Common myeloid progenitor, CD34-positive (primary cell): Measurements from ENCODE around the gene LIN28B.
"Not testable (repeated sequence)": the region's sequence is repeated elsewhere in the genome, so short reads cannot be mapped to it uniquely, and the experiment has no call there.

Source experiments
- CTCF ChIA-PET: fragments of 350-600 bp; sonication (Branson Sonifier 250); formaldehyde crosslinking; loops from one replicate; lab custom pipeline; 2021; ENCODE audit warnings: antibody characterized with exemption; lab: Charles Lee
- POLR2A ChIA-PET: fragments of 350-600 bp; sonication (Branson Sonifier 250); formaldehyde crosslinking; loops from one replicate; lab custom pipeline; 2021; ENCODE audit warnings: antibody characterized with exemption; lab: Charles Lee
- DNase-seq, 3 donors: peaks; one replicate each; pipeline versions ENCODE4 v3.0.0 to v3.0.0-alpha.2; 2013
- H3K27ac ChIP-seq, 2 experiments: 1 replicate in 1 of 2; 2 replicates in 1 of 2; pipeline ENCODE4 v1.7.0; 2013; ENCODE audit warnings: inconsistent platforms in 2 of 2, low read length in 2 of 2, mild to moderate bottlenecking in 2 of 2, low read depth in 1 of 2, moderate library complexity in 1 of 2; ENCODE audit not compliant: severe bottlenecking in 2 of 2, insufficient read depth in 1 of 2, poor library complexity in 1 of 2
- H3K27me3 ChIP-seq, 5 experiments: replicated peaks in 2 of 5; 1 replicate in 3 of 5; 2 replicates in 2 of 5; pipeline versions ENCODE4 v1.6.1 to v1.7.0; 2013; ENCODE audit warnings: low read length in 4 of 5, mild to moderate bottlenecking in 2 of 5, moderate library complexity in 2 of 5, inconsistent platforms in 1 of 5; ENCODE audit not compliant: insufficient read depth in 5 of 5, control insufficient read depth in 4 of 5
- H3K36me3 ChIP-seq, 4 experiments: 1 replicate in 2 of 4; 2 replicates in 2 of 4; pipeline versions ENCODE4 v1.6.1 to v1.7.0; 2013; ENCODE audit warnings: low read length in 3 of 4, control low read depth in 1 of 4, mild to moderate bottlenecking in 1 of 4; ENCODE audit not compliant: control insufficient read depth in 4 of 4, insufficient read depth in 4 of 4
- H3K4me1 ChIP-seq, 4 experiments: 1 replicate in 3 of 4; 2 replicates in 1 of 4; pipeline versions ENCODE4 v1.6.1 to v1.7.1; 2013; ENCODE audit warnings: low read length in 3 of 4, mild to moderate bottlenecking in 3 of 4, control low read depth in 1 of 4, inconsistent platforms in 1 of 4, moderate library complexity in 1 of 4; ENCODE audit not compliant: control insufficient read depth in 4 of 4, insufficient read depth in 4 of 4; ENCODE audit errors: control extremely low read depth in 1 of 4
- H3K4me3 ChIP-seq, 7 experiments: 1 replicate in 4 of 7; 2 replicates in 3 of 7; pipeline versions ENCODE4 v1.5.1 to v1.7.0; 2013; ENCODE audit warnings: mild to moderate bottlenecking in 7 of 7, low read length in 6 of 7, moderate library complexity in 6 of 7, inconsistent platforms in 2 of 7, low read depth in 2 of 7, control low read depth in 1 of 7; ENCODE audit not compliant: insufficient read depth in 4 of 7, control insufficient read depth in 1 of 7; ENCODE audit errors: extremely low read depth in 1 of 7
- H3K9me3 ChIP-seq, 5 experiments: 1 replicate in 4 of 5; 2 replicates in 1 of 5; pipeline versions ENCODE4 v1.6.1 to v1.7.1; 2013; ENCODE audit warnings: low read length in 4 of 5, mild to moderate bottlenecking in 2 of 5, inconsistent platforms in 1 of 5, low read depth in 1 of 5, moderate library complexity in 1 of 5; ENCODE audit not compliant: control insufficient read depth in 4 of 5, insufficient read depth in 2 of 5; ENCODE audit errors: control extremely low read depth in 1 of 5
- WGBS: methylation state at CpG from one replicate; pipeline ENCODE4 v1.1.5; 2013; ENCODE audit not compliant: insufficient coverage; 5-methylcytosine and 5-hydroxymethylcytosine counted together

LIN28B gene

GRCh38 chr6:105081662-105082061 is 124.8 kb downstream of the LIN28B start:
- POLR2A ChIA-PET, H3K4me3 ChIP-seq, CTCF ChIA-PET, H3K27ac ChIP-seq, H3K36me3 ChIP-seq, H3K4me1 ChIP-seq, H3K27me3 ChIP-seq, H3K9me3 ChIP-seq, DNase-seq: not testable (repeated sequence)
- 60% methylated on average over 3 of the region's 3 CpGs for WGBS

- no CpG with 5 or more reads among the region's 1 CpG for WGBS
- Histone ChIP-seq H3K27me3 (peaks cover 0 to 3% (median 0%) of the 10 kb centered on the region in 5 experiments), H3K4me3 (no peak overlapping the region), H3K4me1 (no peaks in the 10 kb centered on the region), H3K36me3 (no peaks in the 10 kb centered on the region), H3K9me3 (no peaks in the 10 kb centered on the region), H3K27ac (no peak overlapping the region)
- ChIA-PET CTCF (interaction anchor here (0.6 to 5.4 kb wide), 24 partner anchors 9 to 409 kb away, joined by 3 to 27 read pairs (median 3); no protein-coding TSS in a partner anchor), POLR2A (no interaction called here)
- peak; percentile 59 to 77 (median 72) for DNase-seq
Measured at GRCh38 chr6:105087571-105088211, 130.8 kb downstream of the LIN28B start.

GRCh38 chr6:105091140-105091829 is 134.4 kb downstream of the LIN28B start:
- DNase-seq: no peak
- CTCF ChIA-PET: interaction anchor here (0.6 kb wide), 1 partner anchor 15 kb away, joined by 3 read pairs; no protein-coding TSS in a partner anchor
- POLR2A ChIA-PET: no interaction called here

GRCh38 chr6:105094133-105094640 is 137.3 kb downstream of the LIN28B start:
- no peak for DNase-seq
- POLR2A ChIA-PET: no interaction called here
- WGBS: 96% methylated on average over 10 of the region's 10 CpGs
- H3K4me1 ChIP-seq: no peaks in the 10 kb centered on the region
- H3K27me3 ChIP-seq: no peaks in the 10 kb centered on the region
- CTCF ChIA-PET: no interaction called here
- H3K4me3 ChIP-seq: no peak overlapping the region
- H3K9me3 ChIP-seq: no peaks in the 10 kb centered on the region
- no peak overlapping the region for H3K27ac ChIP-seq
- H3K36me3 ChIP-seq: no peaks in the 10 kb centered on the region

More at GRCh38 chr6:105091140-105091829, 134.4 kb downstream of the LIN28B start:
- 81% methylated on average over 6 of the region's 8 CpGs for WGBS
- Histone ChIP-seq H3K4me1 (no peaks in the 10 kb centered on the region), H3K27ac (no peak overlapping the region), H3K9me3 (no peaks in the 10 kb centered on the region), H3K4me3 (no peak overlapping the region), H3K36me3 (no peaks in the 10 kb centered on the region), H3K27me3 (peaks cover 0 to 3% (median 0%) of the 10 kb centered on the region in 5 experiments)

- H3K36me3 ChIP-seq: no peaks in the 10 kb centered on the region
- H3K4me3 ChIP-seq: no peak overlapping the region
- DNase-seq: no peak
- 100% methylated on average over 2 of the region's 3 CpGs for WGBS
- no peaks in the 10 kb centered on the region for H3K4me1 ChIP-seq
- POLR2A ChIA-PET: no interaction called here
- no peak overlapping the region for H3K27ac ChIP-seq
- no peaks in the 10 kb centered on the region for H3K27me3 ChIP-seq
- CTCF ChIA-PET: no interaction called here
- H3K9me3 ChIP-seq: no peaks in the 10 kb centered on the region
Measured at GRCh38 chr6:105095139-105095538, 138.2 kb downstream of the LIN28B start.

- DNase-seq: no peak
- Histone ChIP-seq H3K4me1 (no peaks in the 10 kb centered on the region), H3K36me3 (no peaks in the 10 kb centered on the region), H3K9me3 (no peaks in the 10 kb centered on the region), H3K27me3 (no peaks in the 10 kb centered on the region), H3K4me3 (no peak overlapping the region), H3K27ac (no peak overlapping the region)
- POLR2A ChIA-PET: interaction anchor here (0.6 kb wide), 1 partner anchor 81 kb away, joined by 4 read pairs; no protein-coding TSS in a partner anchor
- CTCF ChIA-PET: interaction anchor here (1.5 kb wide), 1 partner anchor 9 kb away, joined by 7 read pairs; no protein-coding TSS in a partner anchor
- WGBS: 91% methylated on average over 8 of the region's 8 CpGs
Measured at GRCh38 chr6:105097288-105097687, 140.4 kb downstream of the LIN28B start.

GRCh38 chr6:105099371-105099770 is 142.5 kb downstream of the LIN28B start:
- Histone ChIP-seq H3K27me3 (no peaks in the 10 kb centered on the region), H3K4me3 (no peak overlapping the region), H3K27ac (no peak overlapping the region), H3K9me3 (no peaks in the 10 kb centered on the region), H3K36me3 (no peaks in the 10 kb centered on the region), H3K4me1 (no peaks in the 10 kb centered on the region)
- CTCF ChIA-PET: interaction anchor here (0.5 to 0.7 kb wide), 2 partner anchors 129 to 331 kb away, joined by 3 read pairs; no protein-coding TSS in a partner anchor
- WGBS: 100% methylated on average over 7 of the region's 7 CpGs
- no peak for DNase-seq
- POLR2A ChIA-PET: no interaction called here
